T-helper 1 cell (primary cell): ENCODE results near the gene KCND3.

Source experiments
- DNase-seq, 5 donors: peaks; one replicate each; pipeline ENCODE4 v3.0.0-alpha.2; 2012 to 2020

Gene KCND3

GRCh38 chr1:111988377-111988742 lies 1.1 kb downstream of the KCND3 start:
- DNase-seq, result no peak

GRCh38 chr1:111987502-111987901 lies 2.0 kb downstream of the KCND3 start:
- no peak for DNase-seq

GRCh38 chr1:111983500-111983899 lies 6.0 kb downstream of the KCND3 start:
- DNase-seq, result no peak

GRCh38 chr1:111982428-111982827 lies 7.0 kb downstream of the KCND3 start:
- no peak for DNase-seq

- DNase-seq, result no peak
These were observed 7.6 kb downstream of the KCND3 start for GRCh38 chr1:111981871-111982270.

- no peak for DNase-seq
These were observed 8.4 kb downstream of the KCND3 start for GRCh38 chr1:111981090-111981489.

GRCh38 chr1:111980686-111981085 lies 8.8 kb downstream of the KCND3 start:
- DNase-seq, result no peak

GRCh38 chr1:111978695-111979094 lies 10.8 kb downstream of the KCND3 start:
- DNase-seq, result no peak

- no peak for DNase-seq
These were observed 12.1 kb downstream of the KCND3 start for GRCh38 chr1:111977378-111977777.

- no peak for DNase-seq
These were observed 12.6 kb downstream of the KCND3 start for GRCh38 chr1:111976842-111977241.

GRCh38 chr1:111976332-111976731 lies 13.1 kb downstream of the KCND3 start:
- no peak for DNase-seq

- no peak for DNase-seq
These were observed 16.2 kb downstream of the KCND3 start for GRCh38 chr1:111973150-111973790.

- no peak for DNase-seq
These were observed 18.1 kb downstream of the KCND3 start for GRCh38 chr1:111971396-111971795.

- DNase-seq, result no peak
These were observed 21.0 kb downstream of the KCND3 start for GRCh38 chr1:111968511-111968910.

GRCh38 chr1:111967886-111968285 lies 21.6 kb downstream of the KCND3 start:
- DNase-seq, result no peak

- DNase-seq, result no peak
These were observed 22.3 kb downstream of the KCND3 start for GRCh38 chr1:111967067-111967690.

GRCh38 chr1:111965781-111966443 lies 23.6 kb downstream of the KCND3 start:
- no peak for DNase-seq

GRCh38 chr1:111963985-111964738 lies 25.3 kb downstream of the KCND3 start:
- DNase-seq, result no peak

GRCh38 chr1:111961773-111962565 lies 27.5 kb downstream of the KCND3 start:
- DNase-seq, result no peak

- no peak for DNase-seq
These were observed 28.5 kb downstream of the KCND3 start for GRCh38 chr1:111961016-111961415.

- no peak for DNase-seq
These were observed 30.0 kb downstream of the KCND3 start for GRCh38 chr1:111959436-111959835.

- no peak for DNase-seq
These were observed 30.6 kb downstream of the KCND3 start for GRCh38 chr1:111958851-111959250.

- no peak for DNase-seq
These were observed 31.4 kb downstream of the KCND3 start for GRCh38 chr1:111958075-111958474.
